ENCODE data around the gene C2orf78. TPM values are rescaled to one million over a fixed set of nuclear protein-coding genes. Genes with fewer than 3 reads are reported as not detected.

C2orf78 gene
- total RNA-seq, 2 experiments from 2014 or later: not detected

DNA sequence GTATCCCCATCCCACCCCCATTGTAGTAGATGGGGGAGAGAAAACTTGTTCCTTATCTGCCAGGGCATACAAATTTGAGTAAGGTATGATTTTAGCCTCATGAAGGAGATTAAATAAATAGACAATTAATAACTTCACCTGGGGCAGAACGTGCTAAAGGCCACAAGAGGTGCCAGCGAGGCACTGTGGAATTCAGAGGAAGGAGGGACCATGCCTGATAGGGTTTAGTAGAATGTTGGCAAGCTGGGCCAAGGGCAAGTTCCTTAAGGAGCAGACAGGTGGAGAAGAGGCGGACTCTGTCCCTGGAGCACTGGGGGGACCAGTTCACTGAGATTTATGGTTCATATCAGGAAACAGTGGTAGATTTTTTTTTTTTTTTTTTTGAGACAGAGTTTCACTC lies 67.3 kb downstream of the C2orf78 start:
- POLR2A ChIA-PET: no interaction called here
- H3K27me3 Mint-ChIP-seq: no peaks in the 10 kb centered on the region
- TF ChIP-seq CTCF (IDR thresholded peaks at IDR 0.05): peak; percentile 17
- intact Hi-C loops (cut with micrococcal nuclease): no loop called here
- CTCF ChIA-PET: interaction anchor here (1.2 kb wide), 1 partner anchor 23 kb away, joined by 3 read pairs; the partner anchor contains the start of gene STAMBP
- no peak overlapping the region for H3K27ac Mint-ChIP-seq
- ATAC-seq (peak; percentile 48), DNase-seq (peak; percentile 21)
- H3K9me3 Mint-ChIP-seq: no peaks in the 10 kb centered on the region
- peaks cover 35% of the 10 kb centered on the region for H3K36me3 Mint-ChIP-seq (ENCODE audit: low read depth)
- H3K4me1 Mint-ChIP-seq (ENCODE audit: low read depth): peaks cover 13% of the 10 kb centered on the region
- no peak overlapping the region for H3K4me3 Mint-ChIP-seq

DNA sequence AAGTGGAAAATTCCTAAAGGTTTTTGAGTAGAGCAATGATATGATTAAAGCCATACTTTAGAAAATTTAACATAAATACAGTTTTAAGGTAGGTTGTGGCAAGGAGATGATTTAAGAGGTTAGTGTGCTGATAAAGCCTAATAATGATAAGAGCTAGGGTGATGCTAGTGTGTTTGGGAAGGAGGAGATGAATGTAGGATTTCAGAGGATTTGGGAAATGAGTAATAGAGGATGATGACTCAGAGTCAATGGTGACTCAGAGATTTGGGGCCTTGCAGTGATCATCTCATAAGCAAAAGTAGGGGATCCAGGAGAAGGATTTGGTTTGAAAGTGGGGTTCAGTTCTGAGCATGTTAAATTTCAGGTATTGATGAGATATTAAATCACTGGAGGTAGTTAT lies 68.0 kb downstream of the C2orf78 start:
- no peak overlapping the region for H3K4me3 Mint-ChIP-seq
- intact Hi-C loops (cut with micrococcal nuclease): no loop called here
- H3K9me3 Mint-ChIP-seq: no peaks in the 10 kb centered on the region
- ChIA-PET POLR2A (no interaction called here), CTCF (interaction anchor here (1.2 kb wide), 1 partner anchor 24 kb away, joined by 3 read pairs; the partner anchor contains the start of gene STAMBP)
- ATAC-seq (peak; percentile 68), DNase-seq (no peak)
- no peak overlapping the region for H3K27ac Mint-ChIP-seq
- TF ChIP-seq CTCF (IDR thresholded peaks at IDR 0.05): no peak
- no peaks in the 10 kb centered on the region for H3K27me3 Mint-ChIP-seq
- peaks cover 20% of the 10 kb centered on the region for H3K4me1 Mint-ChIP-seq (ENCODE audit: low read depth)
- H3K36me3 Mint-ChIP-seq (ENCODE audit: low read depth): peaks cover 29% of the 10 kb centered on the region

- Mint-ChIP-seq H3K27me3 (no peaks in the 10 kb centered on the region), H3K27ac (no peak overlapping the region), H3K36me3 (ENCODE audit: low read depth) (peaks cover 20% of the 10 kb centered on the region), H3K4me1 (ENCODE audit: low read depth) (peaks cover 38% of the 10 kb centered on the region), H3K9me3 (no peaks in the 10 kb centered on the region), H3K4me3 (no peak overlapping the region)
- TF ChIP-seq CTCF (IDR thresholded peaks at IDR 0.05): no peak
- ChIA-PET CTCF (interaction anchor here (1.4 kb wide), 1 partner anchor 14 kb away, joined by 4 read pairs; no protein-coding TSS in a partner anchor), POLR2A (no interaction called here)
- no peak for DNase-seq
- intact Hi-C loops (cut with micrococcal nuclease): no loop called here
- no peak for ATAC-seq
These were observed 71.5 kb downstream of the C2orf78 start for GRCh38 chr2:73855526-73855925.

DNA sequence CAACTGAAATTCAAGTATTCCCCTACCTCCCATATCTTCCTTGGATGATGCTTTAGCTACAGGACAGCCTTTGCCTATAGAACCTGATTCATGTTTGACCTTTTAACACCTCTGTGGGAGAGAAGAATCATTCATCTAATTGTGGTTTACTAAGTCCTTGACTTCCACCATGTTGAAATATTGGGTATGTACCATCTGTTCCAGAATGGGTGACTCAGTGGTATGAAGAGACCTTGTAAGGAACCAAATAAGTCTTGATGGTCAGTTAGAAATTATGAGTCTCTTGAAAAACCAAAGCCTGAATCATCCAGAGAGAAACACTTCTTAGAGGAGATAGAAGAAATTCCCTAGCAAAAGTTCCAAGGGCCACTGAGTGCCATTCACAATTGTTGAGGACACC lies 72.2 kb downstream of the C2orf78 start:
- no peak overlapping the region for H3K27ac Mint-ChIP-seq
- TF ChIP-seq CTCF (IDR thresholded peaks at IDR 0.05): no peak
- DNase-seq (no peak), ATAC-seq (no peak)
- peaks cover 21% of the 10 kb centered on the region for H3K36me3 Mint-ChIP-seq (ENCODE audit: low read depth)
- intact Hi-C loops (cut with micrococcal nuclease): no loop called here
- no peaks in the 10 kb centered on the region for H3K9me3 Mint-ChIP-seq
- H3K4me3 Mint-ChIP-seq: no peak overlapping the region
- peaks cover 39% of the 10 kb centered on the region for H3K4me1 Mint-ChIP-seq (ENCODE audit: low read depth)
- ChIA-PET CTCF (interaction anchor here (1.4 kb wide), 1 partner anchor 13 kb away, joined by 4 read pairs; no protein-coding TSS in a partner anchor), POLR2A (no interaction called here)
- H3K27me3 Mint-ChIP-seq: no peaks in the 10 kb centered on the region

GRCh38 chr2:73859721-73860586 lies 76.0 kb downstream of the C2orf78 start:
- intact Hi-C loops (cut with micrococcal nuclease): no loop called here
- peaks cover 37% of the 10 kb centered on the region for H3K4me1 Mint-ChIP-seq (ENCODE audit: low read depth)

More at GRCh38 chr2:73859721-73860586, 76.0 kb downstream of the C2orf78 start:
- H3K4me3 Mint-ChIP-seq: no peak overlapping the region
- CTCF ChIA-PET: no interaction called here
- POLR2A ChIA-PET: interaction anchor here (1.0 kb wide), 1 partner anchor 14 kb away, joined by 3 read pairs; no protein-coding TSS in a partner anchor
- TF ChIP-seq CTCF (IDR thresholded peaks at IDR 0.05): no peak
- DNase-seq: peak; percentile 68
- peak overlapping the region; percentile 78 for H3K27ac Mint-ChIP-seq
- no peaks in the 10 kb centered on the region for H3K27me3 Mint-ChIP-seq
- H3K36me3 Mint-ChIP-seq (ENCODE audit: low read depth): peaks cover 41% of the 10 kb centered on the region
- no peaks in the 10 kb centered on the region for H3K9me3 Mint-ChIP-seq
- ATAC-seq: peak; percentile 99

Measured in activated CD8-positive, alpha-beta T cell treated with anti-CD3 and anti-CD28 coated beads for 36 hours (primary cell).